ENCODE measurements around the gene CYP26C1.

CYP26C1 gene

DNA sequence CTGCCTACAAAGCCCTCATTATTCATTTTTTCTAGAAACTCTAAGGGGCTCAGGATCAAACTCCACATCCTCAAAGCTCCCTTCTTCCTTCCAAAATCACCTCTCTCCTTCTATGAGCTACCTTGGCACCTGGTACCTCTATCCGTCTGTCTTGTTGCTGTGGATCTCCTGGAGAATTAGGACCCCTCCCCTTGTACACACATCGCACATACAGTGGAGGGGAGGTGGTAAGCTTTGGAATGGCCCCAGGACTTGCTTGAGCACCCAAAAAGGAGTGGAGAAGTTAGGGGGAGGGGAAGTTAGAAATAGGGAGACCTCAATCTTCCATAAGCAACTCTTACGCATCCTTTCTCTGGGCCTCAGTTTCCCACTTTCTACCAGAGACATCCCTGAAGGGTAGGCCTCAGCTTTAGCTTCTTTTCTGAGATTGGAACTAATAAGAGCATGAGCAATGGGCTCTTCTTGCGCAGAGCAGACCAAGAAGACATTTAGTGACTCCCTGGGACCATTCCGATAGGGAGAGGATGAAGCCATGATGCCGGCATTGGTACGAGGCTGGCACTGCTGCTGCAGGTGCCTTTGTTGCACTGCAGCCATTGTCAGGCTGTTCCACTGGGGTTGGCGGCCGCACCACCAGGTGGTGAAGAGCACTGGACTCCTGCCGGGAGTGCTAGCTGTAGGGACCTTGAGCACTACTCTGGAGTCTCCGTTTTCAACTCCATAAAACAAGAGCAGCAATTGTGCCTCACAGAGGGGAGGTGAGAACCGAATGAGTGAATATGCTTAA, 4.5 kb downstream of the CYP26C1 start:
- no peak for DNase-seq

DNA sequence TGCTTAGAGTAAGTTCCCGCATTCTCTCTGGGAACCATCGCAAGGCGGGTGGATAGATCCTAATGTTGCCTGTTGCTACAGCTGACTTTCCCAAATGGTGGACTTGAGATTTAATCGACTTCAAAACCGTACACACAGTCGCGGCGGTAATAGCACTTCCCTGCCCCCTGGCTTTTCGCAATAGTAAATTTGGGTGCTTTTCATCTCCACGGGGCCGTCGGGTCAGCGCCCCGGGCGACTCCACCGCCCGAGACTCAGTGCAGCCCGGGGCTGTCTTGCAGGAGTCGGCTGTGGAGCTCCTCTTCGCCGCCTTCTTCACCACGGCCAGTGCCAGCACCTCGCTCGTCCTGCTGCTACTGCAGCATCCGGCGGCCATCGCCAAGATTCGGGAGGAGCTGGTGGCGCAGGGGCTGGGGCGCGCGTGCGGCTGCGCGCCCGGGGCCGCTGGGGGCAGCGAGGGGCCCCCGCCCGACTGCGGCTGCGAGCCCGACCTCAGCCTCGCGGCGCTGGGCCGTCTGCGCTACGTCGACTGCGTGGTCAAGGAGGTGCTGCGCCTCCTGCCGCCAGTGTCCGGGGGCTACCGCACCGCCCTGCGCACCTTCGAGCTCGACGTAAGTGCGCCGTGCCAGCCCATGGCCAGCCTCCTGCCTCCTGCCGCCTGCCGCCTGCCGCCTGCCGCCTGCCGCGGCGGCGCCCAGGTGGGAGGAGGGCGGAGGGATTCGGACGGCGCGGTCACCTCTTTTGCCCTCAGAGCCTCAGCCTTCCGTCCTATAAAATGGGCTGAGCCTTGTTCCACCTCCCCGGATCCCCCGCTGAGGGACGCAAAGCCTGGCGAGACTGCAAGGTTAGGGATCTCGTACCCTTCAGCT, 5.3 kb downstream of the CYP26C1 start:
- no peak for DNase-seq

DNA sequence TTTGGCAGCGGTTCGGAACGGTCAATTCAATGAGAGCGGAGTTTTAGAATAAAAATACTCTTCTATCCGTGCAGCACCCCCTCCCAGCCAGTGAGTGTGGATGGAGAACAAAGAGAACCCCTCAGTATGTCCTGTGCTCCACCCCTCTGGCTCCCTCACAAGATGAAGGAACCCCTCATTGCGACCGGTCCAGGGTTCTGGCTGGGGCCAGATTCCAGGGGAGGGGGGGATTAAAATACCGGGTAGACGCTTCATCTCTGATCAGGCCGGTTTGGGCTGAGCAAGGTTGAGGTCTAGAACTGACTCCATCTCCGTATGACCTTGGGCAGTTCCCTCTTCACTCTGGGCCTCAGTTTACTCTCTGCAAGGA, 5.9 kb downstream of the CYP26C1 start:
- DNase-seq = no peak

DNA sequence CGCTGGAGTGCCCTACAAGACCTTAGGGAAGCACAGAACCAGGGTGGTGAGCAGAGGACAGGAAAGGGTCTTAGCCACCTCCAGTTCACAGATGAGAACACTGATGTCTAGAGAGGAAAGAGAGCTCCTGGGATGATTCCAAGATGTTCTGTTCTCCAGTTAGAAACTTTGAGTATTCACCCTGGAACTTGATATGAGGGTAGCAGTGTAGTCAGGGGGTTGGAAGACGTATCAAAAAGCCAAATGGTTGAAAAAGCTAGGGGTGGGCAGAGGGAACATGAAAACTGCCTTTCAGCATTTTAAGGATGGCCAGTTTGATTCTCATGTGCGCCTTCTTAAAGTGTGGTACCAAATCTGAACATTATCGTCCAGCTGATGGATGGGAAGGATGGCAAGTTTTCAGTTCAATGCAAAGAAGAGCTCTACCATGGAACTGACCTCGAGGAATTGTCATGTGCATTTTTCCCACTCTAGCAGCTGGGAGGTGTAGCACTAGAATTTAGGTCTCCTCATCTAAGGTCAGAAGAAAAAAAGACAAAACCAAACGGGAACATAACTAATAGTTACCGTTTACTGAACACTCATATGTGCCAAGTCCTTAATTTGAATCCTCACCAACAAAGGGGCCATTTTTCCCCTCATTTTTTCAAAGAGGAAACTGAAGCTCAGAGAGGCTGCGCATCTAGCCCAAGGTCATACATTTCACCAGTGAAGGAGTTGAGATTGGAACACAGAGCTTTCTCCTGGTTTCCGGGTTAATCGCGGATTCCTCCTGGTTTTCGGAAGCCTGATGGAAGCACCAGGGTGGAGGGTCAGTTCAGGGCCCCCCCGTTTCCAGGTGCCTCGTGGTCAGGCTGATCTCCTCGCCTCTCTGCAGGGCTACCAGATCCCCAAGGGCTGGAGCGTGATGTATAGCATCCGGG, 7.1 kb downstream of the CYP26C1 start:
- no peak for DNase-seq

DNA sequence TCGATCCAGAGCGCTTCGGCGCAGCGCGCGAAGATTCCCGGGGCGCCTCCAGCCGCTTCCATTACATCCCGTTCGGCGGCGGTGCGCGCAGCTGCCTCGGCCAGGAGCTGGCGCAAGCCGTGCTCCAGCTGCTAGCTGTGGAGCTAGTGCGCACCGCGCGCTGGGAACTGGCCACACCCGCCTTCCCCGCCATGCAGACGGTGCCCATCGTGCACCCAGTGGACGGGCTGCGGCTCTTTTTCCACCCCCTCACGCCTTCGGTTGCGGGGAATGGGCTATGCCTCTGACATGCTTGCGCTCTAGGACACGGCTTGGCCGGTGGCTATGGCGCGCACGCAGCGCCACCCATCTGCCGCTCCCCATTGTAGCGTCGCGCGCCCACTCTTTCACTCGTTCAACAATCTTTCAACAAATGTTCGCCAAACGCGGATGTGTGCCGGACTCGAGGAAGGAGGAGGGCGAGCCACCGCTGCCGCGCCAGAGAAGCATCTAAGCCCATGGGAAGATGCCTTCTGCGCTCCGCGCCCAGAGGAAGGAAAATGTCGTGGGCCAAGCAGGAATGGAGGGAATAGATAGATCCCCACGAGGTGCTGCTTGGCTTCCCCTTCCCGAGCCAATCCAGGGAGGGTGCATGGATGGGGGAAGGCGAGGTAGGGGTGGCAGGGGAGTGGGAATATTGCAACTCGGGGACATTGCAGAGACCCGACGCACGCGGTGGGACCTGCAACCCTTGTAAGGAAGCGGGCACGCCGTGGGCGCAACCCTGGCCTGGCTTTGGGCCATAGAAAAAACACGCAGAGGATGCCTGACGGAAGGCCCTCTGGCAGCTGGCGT, 8.0 kb downstream of the CYP26C1 start:
- no peak for DNase-seq

DNA sequence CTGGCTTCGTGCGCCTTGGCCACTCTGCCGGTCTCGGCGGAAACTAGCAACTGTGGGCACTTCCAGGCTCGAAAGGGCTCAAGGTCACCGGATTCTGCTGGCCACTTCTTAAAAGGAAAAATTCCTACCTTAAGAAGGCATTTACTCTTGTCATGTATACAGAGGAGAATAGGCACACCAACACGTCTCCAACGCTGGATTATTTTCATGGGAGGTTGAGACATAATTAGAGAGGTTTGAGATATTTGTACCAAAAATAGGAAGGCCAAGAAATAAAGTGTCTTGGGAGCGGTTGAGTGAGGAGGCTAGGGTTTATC, 8.6 kb downstream of the CYP26C1 start:
- no peak for DNase-seq

DNA sequence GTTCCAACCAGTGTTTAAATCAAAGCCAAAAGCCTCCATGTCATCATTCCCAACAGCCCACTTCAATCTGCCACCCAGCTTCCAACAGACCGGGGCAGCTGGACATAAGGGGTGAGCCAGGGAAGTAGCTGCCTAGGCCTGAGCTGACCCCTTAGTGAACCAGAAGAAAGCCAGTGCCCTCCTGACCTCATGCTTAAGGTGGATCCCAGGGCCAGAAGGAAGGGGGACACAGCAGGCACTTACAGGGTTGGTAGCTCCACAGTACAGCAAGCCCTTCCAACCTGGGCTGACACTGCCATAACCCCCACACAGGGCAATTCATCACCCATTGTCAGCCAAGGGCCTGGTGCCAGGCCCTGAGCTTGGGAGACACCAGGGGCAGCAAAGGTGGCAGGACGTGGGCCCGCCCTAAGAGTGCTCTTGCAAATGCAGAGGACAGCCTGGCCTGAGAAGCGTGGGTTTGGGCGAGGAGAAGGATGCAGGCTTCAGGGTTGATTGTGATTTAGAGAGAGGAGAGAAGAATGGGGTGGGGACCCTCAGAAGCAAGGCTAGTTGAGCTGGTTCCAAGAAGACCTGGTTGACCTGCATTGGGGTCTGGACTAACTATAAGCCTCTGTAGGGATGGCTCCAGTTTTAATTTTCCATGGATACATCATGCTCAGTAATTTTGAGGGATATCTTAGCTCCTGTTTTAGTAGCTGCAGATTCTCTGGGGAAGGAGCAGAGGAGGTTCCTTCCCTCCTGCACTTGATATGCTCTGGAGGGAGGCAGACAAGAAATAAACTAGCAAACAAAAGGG, 10.0 kb downstream of the CYP26C1 start:
- DNase-seq = no peak

DNA sequence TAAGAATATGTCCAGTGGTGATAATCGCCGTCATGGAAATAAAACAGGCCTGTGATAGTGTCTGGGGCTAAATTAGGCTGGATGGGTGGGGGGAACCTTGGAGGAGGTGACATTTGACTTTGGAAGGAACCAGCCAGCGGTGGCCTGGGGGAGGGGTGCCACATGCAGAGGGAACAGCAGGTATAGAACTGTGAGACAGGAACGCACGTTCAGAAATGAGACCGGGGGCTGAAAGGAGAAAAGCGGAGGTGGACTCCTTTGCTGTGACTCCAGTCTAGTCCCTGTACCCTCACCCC, 10.5 kb downstream of the CYP26C1 start:
- DNase-seq = no peak

DNA sequence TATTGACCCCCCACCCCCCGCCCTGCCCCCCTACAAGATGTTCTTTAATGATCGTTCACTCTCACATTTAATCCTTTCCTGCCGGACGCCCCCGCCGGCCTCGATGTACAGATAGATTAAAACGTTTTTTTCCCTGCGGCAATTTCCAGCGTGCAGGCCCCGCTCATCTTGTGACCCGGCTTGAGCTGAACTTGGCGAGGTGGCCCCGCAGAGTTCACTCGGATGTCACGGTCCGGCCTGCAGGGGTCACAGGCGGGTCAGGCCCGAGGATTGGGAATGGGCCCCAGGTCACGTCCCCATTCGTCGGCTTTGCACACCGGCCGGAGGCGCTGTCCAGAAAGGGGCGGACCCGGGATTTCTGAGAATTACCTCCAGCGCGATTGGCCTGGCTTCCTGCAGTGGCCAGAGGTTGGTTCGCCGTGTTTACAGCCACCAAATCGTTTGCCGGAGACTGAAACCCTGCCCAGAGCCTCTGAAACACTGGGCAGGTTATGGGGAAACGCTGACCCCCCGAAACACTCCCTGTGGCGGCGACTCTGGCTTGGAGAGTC, 11.2 kb downstream of the CYP26C1 start:
- no peak for DNase-seq

DNA sequence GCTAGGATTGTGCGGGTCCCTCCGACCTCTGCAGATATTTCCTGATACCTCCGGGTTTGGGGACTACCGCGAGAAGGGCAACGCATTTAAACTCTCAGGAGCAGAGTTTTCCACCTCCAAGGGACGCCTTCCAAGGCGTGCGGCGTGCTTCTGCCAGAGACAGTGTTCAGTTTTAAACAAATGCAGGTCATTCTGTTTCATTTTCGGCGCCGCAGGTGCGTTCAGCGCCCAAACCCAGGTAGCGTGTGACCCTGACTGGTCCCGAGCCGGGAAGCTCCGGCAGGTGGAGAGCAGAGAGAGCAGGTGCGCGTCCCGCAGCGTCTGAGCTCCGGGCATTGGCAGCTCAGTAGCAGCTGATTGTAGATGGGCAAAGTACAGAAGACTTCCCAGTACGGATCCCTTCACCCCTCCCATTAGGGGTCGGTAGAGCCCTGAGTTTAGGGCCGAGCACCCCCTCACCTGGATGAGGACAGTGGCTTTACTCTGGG, 11.7 kb downstream of the CYP26C1 start:
- no peak for DNase-seq

DNA sequence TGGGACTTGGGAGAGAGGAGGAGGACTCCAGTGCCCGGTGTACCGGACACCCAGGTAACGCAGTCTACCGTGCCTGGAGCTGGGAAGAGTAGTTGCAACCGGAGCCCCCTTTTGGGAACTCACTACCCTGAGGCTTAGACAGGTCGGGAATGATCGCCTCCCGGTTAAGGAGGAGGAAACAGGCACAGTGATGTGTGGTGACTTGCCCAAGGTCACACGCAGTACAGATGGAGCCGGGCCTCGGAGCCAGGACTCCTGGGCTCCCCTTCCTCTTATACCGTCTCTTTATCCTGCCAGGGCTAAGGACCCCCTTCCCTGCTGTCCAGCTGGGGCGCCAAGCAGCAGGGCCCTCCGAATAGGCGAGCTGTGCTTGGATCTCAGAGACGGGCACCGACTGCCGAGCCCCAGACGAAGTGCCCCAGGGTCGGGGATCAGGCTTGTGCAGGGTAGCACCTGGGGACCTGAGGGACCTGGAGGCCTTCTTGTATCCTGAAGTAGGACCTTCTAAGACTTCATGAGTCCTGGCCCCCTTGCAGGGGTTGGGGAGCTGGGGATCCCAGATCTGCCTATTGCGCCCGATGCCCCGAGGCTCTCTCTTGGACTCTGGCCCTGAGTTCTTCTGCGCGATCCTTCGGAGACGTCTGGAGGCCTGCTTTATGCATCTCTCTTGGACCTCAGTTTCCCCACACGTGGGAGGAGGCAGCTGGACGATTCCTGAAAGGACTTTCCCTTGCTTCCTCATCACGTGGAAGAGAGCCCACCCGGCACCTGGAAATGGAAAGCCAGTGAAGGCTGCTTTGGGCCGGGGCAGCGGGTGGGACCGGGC, 12.3 kb downstream of the CYP26C1 start:
- DNase-seq = no peak

DNA sequence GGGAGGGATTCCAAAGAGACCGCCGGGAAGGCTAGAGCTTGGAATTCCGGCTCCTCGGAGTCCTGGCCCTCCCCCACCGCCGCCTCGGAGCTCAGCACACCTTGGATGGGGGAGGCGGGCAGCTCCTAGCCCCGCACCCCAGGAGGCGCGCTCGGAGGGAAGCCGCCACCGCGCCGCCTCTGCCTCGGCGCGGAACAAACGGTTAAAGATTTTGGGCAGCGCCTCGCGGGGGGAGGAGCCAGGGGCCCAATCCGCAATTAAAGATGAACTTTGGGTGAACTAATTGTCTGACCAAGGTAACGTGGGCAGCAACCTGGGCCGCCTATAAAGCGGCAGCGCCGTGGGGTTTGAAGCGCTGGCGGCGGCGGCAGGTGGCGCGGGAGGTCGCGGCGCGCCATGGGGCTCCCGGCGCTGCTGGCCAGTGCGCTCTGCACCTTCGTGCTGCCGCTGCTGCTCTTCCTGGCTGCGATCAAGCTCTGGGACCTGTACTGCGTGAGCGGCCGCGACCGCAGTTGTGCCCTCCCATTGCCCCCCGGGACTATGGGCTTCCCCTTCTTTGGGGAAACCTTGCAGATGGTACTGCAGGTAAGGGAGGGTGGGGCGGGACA, 13.0 kb downstream of the CYP26C1 start, which contains the start of gene CYP26A1:
Gene CYP26A1 (plus strand): TSS at position 355 of the 608 bp plus-strand sequence. CDS start 42 bp downstream, at position 397.
- DNase-seq = no peak

DNA sequence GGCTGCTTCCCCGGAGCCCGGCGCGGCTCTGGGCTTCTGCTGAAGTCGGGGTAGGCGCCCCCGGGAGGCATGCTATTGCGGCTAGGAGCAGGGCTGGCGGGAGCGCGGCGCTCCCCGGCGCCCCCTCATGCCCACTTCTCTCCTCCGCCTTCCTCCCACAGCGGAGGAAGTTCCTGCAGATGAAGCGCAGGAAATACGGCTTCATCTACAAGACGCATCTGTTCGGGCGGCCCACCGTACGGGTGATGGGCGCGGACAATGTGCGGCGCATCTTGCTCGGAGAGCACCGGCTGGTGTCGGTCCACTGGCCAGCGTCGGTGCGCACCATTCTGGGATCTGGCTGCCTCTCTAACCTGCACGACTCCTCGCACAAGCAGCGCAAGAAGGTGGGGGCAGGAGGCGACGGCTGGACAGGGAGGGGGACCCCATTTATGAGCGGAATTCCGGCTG, 13.6 kb downstream of the CYP26C1 start:
- no peak for DNase-seq

DNA sequence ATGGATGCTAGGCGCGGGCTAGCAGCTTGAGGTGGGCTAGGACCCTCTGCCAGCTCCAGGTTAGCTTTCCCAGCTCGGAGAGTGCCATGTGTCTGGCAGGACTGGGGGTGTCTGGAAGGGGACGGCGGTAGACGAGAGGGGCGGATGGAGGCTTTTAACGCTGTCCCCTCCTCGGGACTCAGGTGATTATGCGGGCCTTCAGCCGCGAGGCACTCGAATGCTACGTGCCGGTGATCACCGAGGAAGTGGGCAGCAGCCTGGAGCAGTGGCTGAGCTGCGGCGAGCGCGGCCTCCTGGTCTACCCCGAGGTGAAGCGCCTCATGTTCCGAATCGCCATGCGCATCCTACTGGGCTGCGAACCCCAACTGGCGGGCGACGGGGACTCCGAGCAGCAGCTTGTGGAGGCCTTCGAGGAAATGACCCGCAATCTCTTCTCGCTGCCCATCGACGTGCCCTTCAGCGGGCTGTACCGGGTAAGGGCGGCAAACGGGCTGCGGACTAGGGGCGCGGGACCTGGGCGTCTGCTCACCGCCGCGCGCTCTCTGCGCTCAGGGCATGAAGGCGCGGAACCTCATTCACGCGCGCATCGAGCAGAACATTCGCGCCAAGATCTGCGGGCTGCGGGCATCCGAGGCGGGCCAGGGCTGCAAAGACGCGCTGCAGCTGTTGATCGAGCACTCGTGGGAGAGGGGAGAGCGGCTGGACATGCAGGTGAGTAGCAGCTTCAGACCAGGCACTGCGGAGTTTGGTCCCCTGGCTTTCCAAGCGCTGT, 14.2 kb downstream of the CYP26C1 start:
- no peak for DNase-seq

DNA sequence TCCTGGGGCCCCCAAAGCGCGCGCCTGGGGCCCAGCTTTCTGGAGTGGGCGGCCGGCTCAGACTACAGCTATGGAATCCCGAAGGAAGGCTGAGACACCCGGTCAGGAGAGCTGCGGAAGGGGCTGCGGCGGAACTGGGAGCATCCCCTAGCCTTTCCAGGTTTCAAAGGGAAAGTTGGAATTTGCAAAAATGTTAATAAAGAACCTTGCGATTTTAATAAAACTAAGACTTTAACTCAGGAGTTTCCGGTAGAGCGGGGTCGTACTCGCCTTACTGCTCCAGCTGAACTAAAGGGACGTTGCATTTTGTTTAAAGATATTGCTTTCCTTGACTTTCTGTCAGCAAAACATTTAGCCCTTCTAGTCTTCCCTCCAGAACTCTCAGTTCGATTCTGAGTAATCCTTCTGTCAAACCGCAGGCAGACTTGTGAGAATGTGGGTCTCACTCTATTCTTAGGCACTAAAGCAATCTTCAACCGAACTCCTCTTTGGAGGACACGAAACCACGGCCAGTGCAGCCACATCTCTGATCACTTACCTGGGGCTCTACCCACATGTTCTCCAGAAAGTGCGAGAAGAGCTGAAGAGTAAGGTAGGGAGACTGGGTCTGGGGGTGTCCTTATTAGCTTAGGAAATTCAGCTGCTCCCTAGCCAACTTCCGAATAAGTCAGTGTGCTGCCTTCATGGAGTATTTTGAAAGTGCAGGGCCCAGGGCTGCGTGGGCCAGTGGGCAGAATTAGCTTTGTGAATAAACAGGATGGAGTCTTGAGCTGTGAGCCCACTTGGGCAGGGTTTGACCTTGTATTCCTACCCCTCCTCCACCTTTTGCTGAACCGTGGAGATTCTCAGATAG, 15.0 kb downstream of the CYP26C1 start:
- DNase-seq = peak; percentile 61

DNA sequence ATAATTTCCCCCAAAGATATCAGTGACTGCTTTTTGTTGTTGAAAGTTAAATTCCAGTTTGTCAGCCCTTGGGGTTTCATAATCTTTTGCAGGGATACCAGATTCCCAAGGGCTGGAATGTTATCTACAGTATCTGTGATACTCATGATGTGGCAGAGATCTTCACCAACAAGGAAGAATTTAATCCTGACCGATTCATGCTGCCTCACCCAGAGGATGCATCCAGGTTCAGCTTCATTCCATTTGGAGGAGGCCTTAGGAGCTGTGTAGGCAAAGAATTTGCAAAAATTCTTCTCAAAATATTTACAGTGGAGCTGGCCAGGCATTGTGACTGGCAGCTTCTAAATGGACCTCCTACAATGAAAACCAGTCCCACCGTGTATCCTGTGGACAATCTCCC, 16.3 kb downstream of the CYP26C1 start:
- DNase-seq = no peak

DNA sequence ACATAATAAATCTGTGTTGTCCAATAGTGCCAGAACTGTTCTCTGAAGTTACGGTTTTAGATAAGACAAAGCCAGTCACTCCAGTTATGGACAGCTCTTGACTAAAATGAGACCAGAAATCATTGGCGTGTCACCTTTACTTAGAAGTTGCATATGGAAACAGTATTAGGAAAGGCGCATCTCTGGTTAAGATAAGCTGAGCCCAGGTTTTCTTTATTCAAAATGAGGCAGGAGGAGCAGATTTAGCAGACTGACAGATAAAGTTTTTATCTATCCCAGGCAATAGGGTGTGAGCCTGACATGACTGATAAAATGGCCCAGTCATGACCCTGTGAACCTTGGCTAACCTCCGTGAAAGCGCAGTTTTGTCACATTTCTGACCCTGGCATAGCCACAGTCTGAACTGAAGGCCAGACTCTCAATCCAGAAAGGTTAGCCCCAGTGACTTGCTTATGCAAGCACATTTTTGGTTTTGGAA, 17.3 kb downstream of the CYP26C1 start:
- no peak for DNase-seq
